Fibroblast of the conjunctiva (primary cell): ENCODE measurements around the gene TBX4.

Source experiments
- DNase-seq: peaks from one replicate; pipeline ENCODE4 v3.0.0-alpha.2; 2010; ENCODE audit warnings: low read depth

The TBX4 gene

GRCh38 chr17:61465550-61466237, 13.5 kb downstream of the TBX4 start:
- DNase-seq = no peak

- no peak for DNase-seq
These were observed 14.0 kb downstream of the TBX4 start for GRCh38 chr17:61466246-61466645.

DNA sequence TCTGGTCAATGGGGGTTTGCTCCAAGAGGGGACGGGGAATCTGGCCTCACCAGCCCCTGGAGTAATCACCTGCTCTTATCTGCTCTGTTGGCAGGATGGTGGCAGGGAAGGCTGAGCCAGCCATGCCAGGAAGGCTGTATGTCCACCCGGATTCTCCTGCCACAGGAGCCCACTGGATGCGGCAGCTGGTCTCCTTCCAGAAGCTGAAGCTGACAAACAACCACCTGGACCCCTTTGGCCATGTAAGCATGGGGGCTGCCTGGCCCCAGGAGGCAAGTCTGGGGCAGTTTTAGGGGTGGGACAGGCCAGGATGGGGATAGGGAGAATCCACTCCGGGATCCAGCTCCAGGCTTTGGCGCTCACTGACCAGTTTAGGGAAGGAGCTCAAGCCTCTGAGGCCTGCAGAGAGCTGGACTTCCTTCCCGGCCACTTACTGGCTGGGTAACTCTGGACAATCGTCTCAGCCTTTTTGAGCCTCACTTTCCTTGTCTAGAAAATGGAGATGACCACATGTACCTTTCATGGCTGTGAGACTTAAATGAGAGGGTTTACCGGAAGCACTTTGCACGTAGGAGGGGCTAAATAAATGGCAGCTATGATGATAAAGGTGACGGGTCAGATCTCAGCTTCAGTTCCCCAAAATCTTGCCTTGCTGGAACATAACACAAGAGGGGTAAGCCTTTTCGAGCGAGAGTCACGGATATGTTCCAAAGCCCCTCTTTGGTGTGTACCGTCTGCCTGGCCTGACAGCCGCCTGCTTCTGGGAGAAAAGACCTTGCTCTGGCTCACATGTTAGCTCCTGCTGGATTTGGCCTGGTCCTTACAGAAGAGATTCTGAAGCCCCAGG, 15.4 kb downstream of the TBX4 start:
- DNase-seq = peak; percentile 8

- DNase-seq = no peak
These were observed 16.2 kb downstream of the TBX4 start for GRCh38 chr17:61468263-61468907.

GRCh38 chr17:61469474-61469873, 17.3 kb downstream of the TBX4 start:
- no peak for DNase-seq

GRCh38 chr17:61469949-61470348, 17.7 kb downstream of the TBX4 start:
- no peak for DNase-seq

DNA sequence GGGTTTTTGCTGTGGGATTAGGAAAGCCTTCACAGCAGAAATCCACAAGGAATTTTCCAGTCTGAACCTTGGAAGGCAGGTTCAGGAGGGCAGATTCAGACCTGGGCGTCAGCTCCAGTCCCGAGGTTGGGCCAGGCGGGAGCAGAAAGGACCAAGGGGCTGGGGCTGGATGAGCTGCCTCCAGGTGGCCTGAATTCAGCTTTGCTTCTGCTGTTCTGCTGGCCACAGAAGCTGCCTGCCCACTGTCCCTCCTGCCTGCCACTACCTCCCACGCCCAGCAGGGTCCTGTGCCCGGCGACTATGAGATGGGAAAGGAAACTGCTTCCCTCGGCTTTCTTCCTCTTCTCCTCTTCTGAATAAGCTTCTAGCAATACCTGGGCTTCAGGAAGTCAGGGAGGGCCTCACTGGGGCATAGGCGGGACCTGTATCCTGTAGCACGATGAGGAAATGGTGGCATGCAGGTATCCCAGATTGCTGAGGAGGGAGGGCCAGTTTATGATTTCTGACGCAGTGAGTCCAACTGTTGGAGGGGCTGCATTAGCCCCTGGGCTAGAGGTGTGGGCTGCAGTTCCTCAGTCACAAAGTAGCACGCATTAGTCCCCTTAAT, 18.4 kb downstream of the TBX4 start:
- no peak for DNase-seq

GRCh38 chr17:61474235-61474927, 22.2 kb downstream of the TBX4 start:
- peak; percentile 26 for DNase-seq

GRCh38 chr17:61474934-61475333, 22.7 kb downstream of the TBX4 start:
- no peak for DNase-seq

DNA sequence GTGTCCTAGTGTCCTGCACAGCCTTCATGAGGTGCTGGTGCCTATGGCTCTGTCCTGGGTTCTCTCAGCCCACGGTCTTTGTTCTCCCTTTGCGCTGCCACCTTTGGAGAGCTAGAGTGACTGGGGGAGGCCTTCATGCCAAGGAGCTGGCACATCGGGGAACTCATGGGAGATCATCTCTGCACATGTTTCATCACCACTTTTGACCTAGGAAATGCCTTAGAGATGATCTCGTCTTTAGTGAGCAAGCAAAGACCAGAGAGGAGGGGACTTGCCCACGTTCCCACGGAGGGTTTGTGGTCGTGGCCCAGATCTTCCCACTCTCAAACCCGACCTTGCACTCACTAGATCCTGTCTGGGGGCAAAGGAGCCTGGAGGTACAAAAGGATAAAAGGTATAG, 23.5 kb downstream of the TBX4 start:
- DNase-seq = no peak

GRCh38 chr17:61476476-61477203, 24.4 kb downstream of the TBX4 start:
- no peak for DNase-seq

- no peak for DNase-seq
These were observed 25.1 kb downstream of the TBX4 start for GRCh38 chr17:61477204-61477834.

DNA sequence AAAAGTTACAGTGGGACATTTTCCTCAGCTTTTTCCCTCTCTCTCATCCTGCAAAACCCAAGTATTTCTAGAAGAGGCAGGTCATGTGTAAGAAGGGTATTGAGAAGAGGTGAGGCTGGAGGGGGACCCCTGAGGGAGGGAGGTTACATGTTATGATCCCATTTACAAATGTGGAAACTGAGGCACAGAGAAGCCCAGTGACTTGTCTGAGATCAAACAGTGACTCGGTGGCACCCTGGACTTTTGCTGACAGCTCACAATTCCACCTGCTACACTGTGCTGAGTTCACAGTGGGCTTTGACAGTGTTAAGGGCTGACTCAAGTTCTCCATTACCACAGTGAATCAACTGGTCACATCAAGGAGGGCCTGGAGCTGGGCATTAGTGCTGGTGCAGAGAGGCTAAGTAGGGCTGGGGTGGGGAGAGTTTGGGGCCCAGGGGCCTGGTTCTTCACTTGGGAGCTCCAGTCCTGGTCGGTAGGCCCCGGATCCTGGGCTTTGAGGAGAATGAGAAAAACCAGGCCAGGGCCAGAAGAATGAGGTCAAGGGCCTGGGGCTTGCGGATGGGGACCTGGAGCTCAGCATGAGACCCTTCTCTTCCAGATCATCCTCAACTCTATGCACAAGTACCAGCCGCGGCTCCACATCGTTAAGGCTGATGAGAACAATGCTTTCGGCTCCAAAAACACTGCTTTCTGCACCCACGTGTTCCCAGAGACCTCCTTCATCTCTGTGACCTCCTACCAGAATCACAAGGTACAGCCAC, 26.0 kb downstream of the TBX4 start:
- DNase-seq = no peak

- DNase-seq = no peak
These were observed 26.7 kb downstream of the TBX4 start for GRCh38 chr17:61478790-61479492.

GRCh38 chr17:61479493-61480413, 27.5 kb downstream of the TBX4 start:
- DNase-seq = no peak

- DNase-seq = no peak
These were observed 28.2 kb downstream of the TBX4 start for GRCh38 chr17:61480414-61480807.

DNA sequence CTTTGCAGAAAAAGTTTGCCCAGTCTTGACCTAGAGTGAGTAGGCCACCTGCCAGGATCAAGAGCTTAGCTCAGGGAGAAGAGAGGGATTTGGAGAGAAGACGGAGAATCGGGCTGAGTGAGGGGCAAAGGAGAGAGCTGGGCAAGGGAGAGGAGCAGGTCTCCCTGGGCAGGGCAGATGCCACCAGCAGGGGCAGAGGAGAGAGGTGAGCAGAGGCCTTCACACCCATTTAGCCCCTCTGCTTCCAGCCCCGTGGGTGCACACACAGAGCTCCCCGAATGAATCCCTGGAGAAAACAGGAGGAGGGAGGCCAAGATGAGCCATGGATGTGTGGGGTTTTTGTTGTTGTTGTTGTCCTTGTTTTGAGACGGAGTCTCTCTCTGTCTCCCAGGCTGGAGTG, 29.2 kb downstream of the TBX4 start:
- no peak for DNase-seq

GRCh38 chr17:61482467-61482866, 30.2 kb downstream of the TBX4 start:
- DNase-seq = no peak
